H1 (cell line): ENCODE measurements around the gene PAX8. TPM values are rescaled to one million over a fixed set of nuclear protein-coding genes. Genes with fewer than 3 reads are reported as not detected.

ENCODE experiments used
- CTCF ChIA-PET: fragments of 300-600 bp; sonication (Branson Sonifier 250); formaldehyde crosslinking; loops from one replicate; lab custom pipeline; 2021; ENCODE audit not compliant: partially characterized antibody; lab: Charles Lee
- POLR2A ChIA-PET: fragments of 300-600 bp; sonication (Branson Sonifier 250); formaldehyde crosslinking; loops from one replicate; lab custom pipeline; 2021; ENCODE audit warnings: inconsistent platforms; ENCODE audit not compliant: partially characterized antibody; lab: Charles Lee
- DNase-seq, 2 experiments: peaks; one replicate each; pipeline versions ENCODE4 v3.0.0 to v3.0.0-alpha.2; 2010 to 2022; ENCODE audit warnings: low spot score in 2 of 2, low read depth in 1 of 2, mixed read lengths in 1 of 2
- FAIRE-seq: peaks from 2 replicates; lab custom pipeline; 2011; peaks lifted over from hg19 to GRCh38; lab: Jason Lieb, UNC
- H2AFZ ChIP-seq: 2 replicates; pipeline ENCODE4 v1.8.1; 2012; ENCODE audit warnings: low read length, inconsistent platforms
- H2AK5ac ChIP-seq: 2 replicates; pipeline ENCODE4 v1.6.1; 2013; ENCODE audit warnings: low read depth, low read length
- H2BK120ac ChIP-seq: replicated peaks from 2 replicates; pipeline ENCODE3; 2013; ENCODE audit warnings: low read depth, low read length, inconsistent platforms
- H2BK12ac ChIP-seq: 2 replicates; pipeline ENCODE4 v1.6.1; 2013; ENCODE audit warnings: low read depth, low read length
- H2BK15ac ChIP-seq: 2 replicates; pipeline ENCODE4 v1.6.1; 2013; ENCODE audit warnings: low read length
- H2BK20ac ChIP-seq: 2 replicates; pipeline ENCODE4 v1.6.1; 2013; ENCODE audit warnings: low read length
- H2BK5ac ChIP-seq: 2 replicates; pipeline ENCODE4 v1.6.1; 2013; ENCODE audit warnings: low read depth, low read length
- H3K14ac ChIP-seq: 2 replicates; pipeline ENCODE4 v1.6.1; 2013; ENCODE audit warnings: inconsistent platforms; ENCODE audit not compliant: insufficient read length
- H3K18ac ChIP-seq: 2 replicates; pipeline ENCODE4 v1.6.1; 2013; ENCODE audit warnings: low read length; ENCODE audit errors: extremely low read depth
- H3K23ac ChIP-seq: 2 replicates; pipeline ENCODE4 v1.6.1; 2013; ENCODE audit warnings: inconsistent platforms; ENCODE audit not compliant: insufficient read length
- H3K23me2 ChIP-seq: 2 replicates; pipeline ENCODE4 v1.6.1; 2013; ENCODE audit warnings: low read depth, low read length
- H3K27ac ChIP-seq: 2 replicates; pipeline ENCODE4 v1.6.1; 2011; ENCODE audit warnings: low read depth, low read length, inconsistent platforms
- H3K27me3 ChIP-seq, 4 experiments: replicated peaks in 1 of 4; 1 replicate in 1 of 4; 2 replicates in 3 of 4; pipeline versions ENCODE4 v1.6.1 to v1.8.1; 2011 to 2013; ENCODE audit warnings: low read length in 3 of 4, mild to moderate bottlenecking in 3 of 4, inconsistent platforms in 2 of 4, mixed read lengths in 2 of 4, moderate library complexity in 1 of 4; ENCODE audit not compliant: control insufficient read depth in 3 of 4, insufficient read depth in 3 of 4; ENCODE audit errors: extremely low read depth in 1 of 4
- H3K36me3 ChIP-seq, 4 experiments: 2 replicates each; pipeline versions ENCODE4 v1.6.1 to v1.8.1; 2011 to 2013; ENCODE audit warnings: mild to moderate bottlenecking in 4 of 4, low read length in 3 of 4, moderate library complexity in 2 of 4, control low read depth in 1 of 4, inconsistent platforms in 1 of 4; ENCODE audit not compliant: insufficient read depth in 4 of 4, control insufficient read depth in 2 of 4
- H3K4ac ChIP-seq: replicated peaks from 2 replicates; pipeline ENCODE3; 2013; ENCODE audit warnings: low read length, low read depth, mixed read lengths, inconsistent platforms; ENCODE audit not compliant: insufficient read length
- H3K4me1 ChIP-seq, 4 experiments: replicated peaks in 1 of 4; 1 replicate in 1 of 4; 2 replicates in 3 of 4; pipeline versions ENCODE4 v1.6.1 to v1.8.1; 2011 to 2013; ENCODE audit warnings: low read length in 3 of 4, inconsistent platforms in 2 of 4, mixed read lengths in 1 of 4; ENCODE audit not compliant: insufficient read depth in 4 of 4, control insufficient read depth in 3 of 4
- H3K4me2 ChIP-seq, 2 experiments: 2 replicates each; pipeline versions ENCODE4 v1.6.1 to v1.8.1; 2011 to 2013; ENCODE audit warnings: low read depth in 2 of 2, low read length in 2 of 2, control low read depth in 1 of 2, inconsistent platforms in 1 of 2, mild to moderate bottlenecking in 1 of 2; ENCODE audit not compliant: insufficient read depth in 1 of 2
- H3K4me3 ChIP-seq, 4 experiments: fragments of 200-600, 300-600 bp in 1 of 4; sonication (generic), shearing (Covaris generic), sonication (Bioruptor Twin) in 1 of 4; 2 replicates each; pipeline versions ENCODE4 v1.5.1 to v1.8.1; 2011 to 2016; ENCODE audit warnings: low read length in 4 of 4, low read depth in 3 of 4, control low read depth in 2 of 4, inconsistent platforms in 2 of 4, mild to moderate bottlenecking in 2 of 4, mixed read lengths in 1 of 4, moderate library complexity in 1 of 4; ENCODE audit not compliant: insufficient read depth in 2 of 4; ENCODE audit errors: extremely low read depth in 1 of 4
- H3K56ac ChIP-seq: replicated peaks from 2 replicates; pipeline ENCODE3; 2013; ENCODE audit warnings: low read depth, mild to moderate bottlenecking, mixed read lengths, low read length, inconsistent platforms; ENCODE audit not compliant: insufficient read length
- H3K79me1 ChIP-seq: 2 replicates; pipeline ENCODE4 v1.6.1; 2013; ENCODE audit warnings: low read depth, low read length, control low read depth
- H3K79me2 ChIP-seq, 2 experiments: 2 replicates each; pipeline versions ENCODE4 v1.6.1 to v1.8.1; 2012 to 2013; ENCODE audit warnings: low read length in 2 of 2, mild to moderate bottlenecking in 2 of 2, inconsistent platforms in 1 of 2; ENCODE audit not compliant: insufficient read depth in 2 of 2, control insufficient read depth in 1 of 2
- H3K9ac ChIP-seq, 4 experiments: replicated peaks in 1 of 4; 1 replicate in 1 of 4; 2 replicates in 3 of 4; pipeline versions ENCODE4 v1.6.1 to v1.8.1; 2011 to 2013; ENCODE audit warnings: low read depth in 3 of 4, low read length in 3 of 4, control low read depth in 2 of 4, mild to moderate bottlenecking in 2 of 4, moderate library complexity in 2 of 4, inconsistent platforms in 1 of 4; ENCODE audit errors: extremely low read depth in 1 of 4
- H3K9me3 ChIP-seq, 2 experiments: 2 replicates each; pipeline versions ENCODE4 v1.6.1 to v1.8.1; 2012 to 2013; ENCODE audit warnings: mild to moderate bottlenecking in 2 of 2, moderate library complexity in 2 of 2, control low read depth in 1 of 2, inconsistent platforms in 1 of 2, low read depth in 1 of 2, low read length in 1 of 2, mixed read lengths in 1 of 2; ENCODE audit not compliant: insufficient read depth in 2 of 2
- H4K20me1 ChIP-seq, 2 experiments: replicated peaks in 1 of 2; 2 replicates each; pipeline versions ENCODE3 to v1.8.1; 2011 to 2013; ENCODE audit warnings: inconsistent platforms in 2 of 2, low read length in 2 of 2, mild to moderate bottlenecking in 1 of 2; ENCODE audit not compliant: insufficient read depth in 2 of 2, control insufficient read depth in 1 of 2
- H4K5ac ChIP-seq: 2 replicates; pipeline ENCODE4 v1.6.1; 2013; ENCODE audit warnings: low read length, low read depth, mixed read lengths, inconsistent platforms; ENCODE audit not compliant: insufficient read length
- H4K8ac ChIP-seq: 2 replicates; pipeline ENCODE4 v1.8.0; 2013; ENCODE audit warnings: mild to moderate bottlenecking, moderate library complexity, low read length, inconsistent platforms; ENCODE audit not compliant: insufficient read depth; ENCODE audit errors: extremely low read depth
- H4K91ac ChIP-seq: replicated peaks from 2 replicates; pipeline ENCODE3; 2013; ENCODE audit warnings: low read length, mixed read lengths, inconsistent platforms; ENCODE audit not compliant: insufficient read length
- ATF2 ChIP-seq: IDR thresholded peaks from 2 replicates; pipeline ENCODE4 v1.6.1; 2012; ENCODE audit warnings: low read length, inconsistent platforms
- HDAC2 ChIP-seq, 2 experiments: fragments of 300-600 bp in 1 of 2; sonication (generic) in 1 of 2; IDR thresholded peaks; 2 replicates each; pipeline ENCODE4 v1.6.1; 2011 to 2012; ENCODE audit warnings: low read depth in 2 of 2, low read length in 2 of 2, mild to moderate bottlenecking in 2 of 2, moderate library complexity in 2 of 2, borderline replicate concordance in 1 of 2, inconsistent platforms in 1 of 2
- POLR2A ChIP-seq, 2 experiments: IDR thresholded peaks; 1 replicate in 1 of 2; 2 replicates in 1 of 2; pipeline ENCODE4 v1.6.1; 2011; ENCODE audit warnings: low read depth in 2 of 2, low read length in 2 of 2, mild to moderate bottlenecking in 2 of 2; ENCODE audit errors: control extremely low read depth in 1 of 2
- RAD21 ChIP-seq, 2 experiments: IDR thresholded peaks in 1 of 2; conservative IDR thresholded peaks in 1 of 2; 2 replicates each; pipeline ENCODE4 v1.6.1; 2011; ENCODE audit warnings: low read depth in 2 of 2, low read length in 2 of 2, improper control_type of control experiment in 1 of 2, inconsistent platforms in 1 of 2, mild to moderate bottlenecking in 1 of 2, moderate library complexity in 1 of 2
- RNF2 ChIP-seq: fragments of 200-900, 300-1000 bp; sonication (generic); IDR thresholded peaks from 2 replicates; pipeline ENCODE4 v1.7.1; 2016; ENCODE audit warnings: borderline replicate concordance, low read depth, mild to moderate bottlenecking, antibody characterized with exemption, low read length; ENCODE audit not compliant: poor library complexity, severe bottlenecking; ENCODE audit errors: missing control alignments
- SIX5 ChIP-seq: IDR thresholded peaks from 2 replicates; pipeline ENCODE4 v1.6.1; 2011; ENCODE audit warnings: mild to moderate bottlenecking, low read depth, low read length
- SP1 ChIP-seq: IDR thresholded peaks from 2 replicates; pipeline ENCODE4 v1.6.1; 2011; ENCODE audit warnings: low read depth, low read length
- TAF1 ChIP-seq: IDR thresholded peaks from 2 replicates; pipeline ENCODE4 v1.6.1; 2011; ENCODE audit warnings: mild to moderate bottlenecking, low read depth, low read length
- TAF7 ChIP-seq: optimal IDR thresholded peaks from 2 replicates; pipeline ENCODE3; 2011; ENCODE audit warnings: low read depth, mild to moderate bottlenecking, inconsistent platforms, low read length, moderate library complexity, borderline replicate concordance
- TCF12 ChIP-seq: IDR thresholded peaks from 2 replicates; pipeline ENCODE4 v1.6.1; 2011; ENCODE audit warnings: low read depth, mild to moderate bottlenecking, low read length
- WGBS, 2 experiments: shearing (Covaris generic) in 1 of 2; methylation state at CpG; one replicate each; pipeline versions ENCODE4 v1.1.6 to v1.1.7; 2013 to 2015; ENCODE audit warnings: low lambda C conversion rate in 2 of 2, mixed read lengths in 2 of 2, inconsistent platforms in 1 of 2, low coverage in 1 of 2, missing lambda C conversion rate in 1 of 2; ENCODE audit not compliant: insufficient replicate concordance in 2 of 2, insufficient coverage in 1 of 2, insufficient read length in 1 of 2; ENCODE audit errors: extremely low coverage in 1 of 2, missing lambda C conversion rate in 1 of 2; 5-methylcytosine and 5-hydroxymethylcytosine counted together
- polyA plus RNA-seq, 7 experiments: library from polyadenylated mRNA; depleted of rRNA in 3 of 7; stranded (reverse) in 5 of 7; unstranded in 2 of 7; fragments of >200 nt in 5 of 7; fragments of 200-250 nt in 2 of 7; gene quantifications; 1 replicate in 5 of 7; 2 replicates in 1 of 7; 4 replicates in 1 of 7; pipeline versions ENCODE4 v1.2.1 to v1.2.3, GENCODE V29; 2011 to 2013; ENCODE audit warnings: missing spikeins in 2 of 7, mixed read lengths in 2 of 7
- total RNA-seq: library from RNA; stranded (reverse); fragmentation: NEBNext Ultra II Directional; extraction: Animal tissue kit (Norgen Biotek cat#: 25700); gene quantifications from 2 replicates; pipeline ENCODE4 v1.2.1, GENCODE V29; 2021
- TF ChIP-seq, protein P1 (sequence below): IDR thresholded peaks from 2 replicates; pipeline ENCODE4 v1.6.1; 2012; ENCODE audit warnings: inconsistent platforms

The PAX8 gene
- total and polyA plus RNA-seq, 2 of the 8 experiments (the other 6 are each of a cell fraction or from before 2014, with no cell fraction given): 0.02 TPM; not detected in 1

DNA sequence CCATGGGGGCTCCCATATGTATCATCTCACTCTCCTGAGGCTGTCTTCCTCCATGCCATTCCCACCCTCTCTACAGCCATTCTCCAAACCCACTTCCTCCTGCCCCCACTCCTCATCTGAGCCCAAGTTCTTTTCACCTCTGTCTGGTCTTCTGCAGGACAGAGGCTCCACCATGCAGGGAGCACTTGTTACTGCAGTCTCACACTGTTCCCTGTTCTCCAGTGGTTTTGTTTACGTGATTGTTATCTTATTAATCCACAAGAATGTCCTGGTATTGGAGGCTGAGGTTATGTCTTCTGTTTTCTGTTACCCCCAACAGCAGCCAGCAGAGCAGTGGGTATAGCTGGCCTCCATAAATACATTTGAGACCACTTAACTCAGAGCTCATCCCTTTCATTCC, 51.4 kb downstream of the PAX8 start:
- Histone ChIP-seq H3K56ac (no peak overlapping the region), H3K4me3 (no peak overlapping the region), H3K14ac (no peak overlapping the region), H3K36me3 (no peaks in the 10 kb centered on the region), H2AFZ (no peak overlapping the region), H3K27ac (no peak overlapping the region), H3K79me2 (no peaks in the 10 kb centered on the region), H2BK120ac (no peak overlapping the region), H2BK12ac (no peak overlapping the region), H2BK20ac (no peak overlapping the region), H3K9ac (no peak overlapping the region), H4K91ac (no peak overlapping the region), H3K23ac (no peak overlapping the region), H2AK5ac (no peak overlapping the region), H3K4ac (no peak overlapping the region), H3K27me3 (no peaks in the 10 kb centered on the region), H3K23me2 (no peaks in the 10 kb centered on the region; the same call in 1 of the 2 replicates), H4K5ac (no peak overlapping the region), H4K8ac (no peak overlapping the region), H3K9me3 (no peaks in the 10 kb centered on the region), H2BK5ac (no peak overlapping the region), H3K79me1 (no peaks in the 10 kb centered on the region), H3K18ac (no peak overlapping the region), H4K20me1 (no peaks in the 10 kb centered on the region), H3K4me1 (peaks cover 0 to 6% (median 3%) of the 10 kb centered on the region in 4 experiments; a peak in 4 of 7 replicates), H2BK15ac (no peak overlapping the region), H3K4me2 (no peak overlapping the region)
- CTCF ChIA-PET: interaction anchor here (1.7 to 4.2 kb wide), 2 partner anchors 23 to 143 kb away, joined by 4 to 22 read pairs; no protein-coding TSS in a partner anchor
- DNase-seq: no peak
- no peak for FAIRE-seq
- POLR2A ChIA-PET: no interaction called here
- 92% methylated on average over 1 of the region's 1 CpG; no CpG with 5 or more reads in 1 of the 2 experiments for WGBS, 2 experiments
- no peak for TF ChIP-seq POLR2A (IDR thresholded peaks at IDR 0.05; ENCODE audit: control extremely low read depth in 1 of 2, low read depth in 2 of 2, low read length in 2 of 2)
- no peak for TF ChIP-seq SP1
- no peak for TF ChIP-seq RNF2
- TF ChIP-seq RAD21 (IDR thresholded peaks at IDR 0.05 in 1 of 2, conservative IDR thresholded peaks at IDR 0.05 in 1 of 2; ENCODE audit: low read depth in 2 of 2, low read length in 2 of 2): no peak
- TF ChIP-seq TCF12: no peak
- TF ChIP-seq HDAC2 (IDR thresholded peaks at IDR 0.05; ENCODE audit: borderline replicate concordance in 1 of 2, low read depth in 2 of 2, low read length in 2 of 2): no peak
- TF ChIP-seq TAF1: no peak
- TF ChIP-seq TAF7: no peak
- TF ChIP-seq SIX5: no peak
- TF ChIP-seq ATF2: no peak
- TF ChIP-seq, protein P1, sequence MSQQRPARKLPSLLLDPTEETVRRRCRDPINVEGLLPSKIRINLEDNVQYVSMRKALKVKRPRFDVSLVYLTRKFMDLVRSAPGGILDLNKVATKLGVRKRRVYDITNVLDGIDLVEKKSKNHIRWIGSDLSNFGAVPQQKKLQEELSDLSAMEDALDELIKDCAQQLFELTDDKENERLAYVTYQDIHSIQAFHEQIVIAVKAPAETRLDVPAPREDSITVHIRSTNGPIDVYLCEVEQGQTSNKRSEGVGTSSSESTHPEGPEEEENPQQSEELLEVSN: no peak
